ENCODE data around the gene CYSRT1.
A peak's percentile ranks its signal among the peaks of the same experiment; 100 is the strongest.

Gene CYSRT1, protein sequence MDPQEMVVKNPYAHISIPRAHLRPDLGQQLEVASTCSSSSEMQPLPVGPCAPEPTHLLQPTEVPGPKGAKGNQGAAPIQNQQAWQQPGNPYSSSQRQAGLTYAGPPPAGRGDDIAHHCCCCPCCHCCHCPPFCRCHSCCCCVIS

DNA sequence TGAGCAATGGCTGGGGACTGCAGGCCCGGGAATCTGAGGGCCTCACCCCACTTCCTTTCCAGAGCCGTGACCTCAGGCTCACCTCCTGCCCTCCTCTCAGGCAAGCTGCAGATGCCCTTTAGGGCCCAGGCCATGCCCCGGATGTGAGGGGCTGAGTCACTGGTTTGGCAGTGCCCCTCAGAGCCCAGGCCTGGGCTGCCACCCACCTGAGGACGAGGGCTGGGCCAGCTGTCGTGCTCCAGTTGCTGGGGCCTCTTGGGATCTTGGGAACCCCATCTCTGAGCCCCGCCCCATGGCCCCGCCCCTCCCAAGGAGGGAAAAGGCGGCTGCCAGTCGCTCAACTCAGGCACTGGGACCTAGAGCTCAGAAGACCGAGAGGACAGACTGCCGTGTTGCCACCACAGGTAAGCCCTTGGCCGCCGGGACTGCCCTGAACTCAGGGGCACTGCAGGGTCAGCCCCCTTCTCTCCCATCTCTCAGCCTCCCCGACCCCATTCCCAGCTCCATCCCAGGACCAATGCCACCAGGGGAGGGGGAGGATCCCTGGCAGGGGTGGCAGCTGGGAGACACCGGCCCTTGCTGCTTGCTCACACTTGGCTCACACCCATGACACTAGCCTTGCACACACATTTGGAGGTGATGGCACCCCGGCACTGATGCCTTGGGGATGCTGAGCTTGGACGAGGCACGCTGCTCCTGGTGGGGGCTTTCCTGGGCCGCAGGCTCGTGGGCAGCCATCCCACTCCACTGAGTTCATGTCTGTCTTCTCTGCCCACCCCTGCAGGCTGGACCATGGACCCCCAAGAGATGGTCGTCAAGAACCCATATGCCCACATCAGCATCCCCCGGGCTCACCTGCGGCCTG is at the start of gene CYSRT1:
Gene CYSRT1 (plus strand): TSS at position 345 of the 865 bp plus-strand sequence. CDS start 448 bp downstream, at position 793.
- DNase-seq (ENCODE audit: low read depth) = no peak

DNA sequence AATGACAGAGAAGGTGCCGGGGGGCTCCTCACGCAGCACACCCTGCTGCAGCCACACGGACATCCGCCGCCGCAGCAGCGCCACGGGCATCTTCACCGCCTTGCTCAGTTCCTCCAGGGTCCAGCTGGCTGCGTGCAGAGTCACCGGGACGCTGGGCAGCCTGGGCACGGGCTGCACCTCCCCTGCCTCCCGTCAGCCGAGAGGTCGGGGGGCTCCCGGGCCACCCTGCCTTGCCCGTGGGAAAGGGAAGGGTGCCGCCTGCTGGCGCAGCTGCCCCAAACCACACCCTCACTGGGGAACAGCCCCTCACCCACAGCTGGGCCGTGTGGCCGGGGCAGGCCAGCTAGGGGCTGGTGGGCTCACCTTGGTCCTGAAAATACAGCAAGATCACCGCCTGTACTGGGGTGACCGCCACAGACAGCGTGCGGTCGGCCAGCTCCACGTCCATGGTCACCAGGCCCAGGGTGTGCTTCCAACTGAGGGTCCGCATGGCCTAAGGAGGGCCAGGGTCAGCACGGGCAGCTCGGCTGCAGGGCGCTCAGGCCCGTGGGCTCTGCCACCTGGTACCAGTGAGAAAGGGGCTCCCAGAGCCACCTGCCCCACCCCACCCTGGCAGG is 49.5 kb upstream of the CYSRT1 start:
- no peak for DNase-seq (ENCODE audit: low read depth)

DNA sequence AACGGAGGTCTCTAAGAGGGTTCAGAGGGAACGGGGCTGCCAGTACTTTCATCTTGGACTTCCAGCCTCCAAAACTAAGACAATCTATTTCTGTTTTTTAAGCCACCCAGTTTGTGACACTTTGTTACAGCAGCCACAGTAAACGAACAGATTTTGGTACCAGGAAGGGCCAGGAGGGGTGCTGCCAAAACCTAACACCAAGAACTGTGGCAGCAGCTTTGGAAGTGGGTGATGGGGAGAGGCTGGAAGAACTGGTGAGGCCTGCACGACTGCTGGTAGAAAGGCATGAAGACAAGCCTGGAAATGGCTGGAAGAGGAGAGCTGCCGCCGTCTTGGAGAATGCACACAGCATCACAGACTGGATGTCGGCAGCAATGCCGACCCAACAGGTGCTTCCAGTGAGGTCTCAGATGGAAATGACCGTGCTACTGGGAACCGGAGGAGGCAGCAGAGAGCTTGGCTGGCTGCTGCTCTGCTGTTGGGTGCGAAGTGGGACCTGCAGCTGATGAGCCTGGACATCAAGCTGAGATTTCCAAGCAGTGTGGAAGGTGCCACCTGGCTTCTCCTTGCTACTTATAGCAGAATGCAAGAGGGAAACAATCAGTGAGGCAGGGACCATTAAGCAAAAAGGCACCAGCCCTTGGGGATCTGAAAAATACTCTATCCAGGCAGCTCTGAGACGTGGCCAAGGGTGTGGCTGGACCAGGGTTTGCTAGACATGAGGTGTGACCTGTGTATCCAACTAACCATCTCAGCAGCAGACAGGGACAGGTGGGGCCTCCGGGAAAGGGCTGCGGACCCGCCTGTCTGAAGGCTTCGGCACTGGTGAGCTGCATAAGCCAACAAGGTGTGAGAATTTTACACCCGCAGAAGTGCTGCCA is 48.4 kb upstream of the CYSRT1 start:
- DNase-seq (ENCODE audit: low read depth) = no peak

DNA sequence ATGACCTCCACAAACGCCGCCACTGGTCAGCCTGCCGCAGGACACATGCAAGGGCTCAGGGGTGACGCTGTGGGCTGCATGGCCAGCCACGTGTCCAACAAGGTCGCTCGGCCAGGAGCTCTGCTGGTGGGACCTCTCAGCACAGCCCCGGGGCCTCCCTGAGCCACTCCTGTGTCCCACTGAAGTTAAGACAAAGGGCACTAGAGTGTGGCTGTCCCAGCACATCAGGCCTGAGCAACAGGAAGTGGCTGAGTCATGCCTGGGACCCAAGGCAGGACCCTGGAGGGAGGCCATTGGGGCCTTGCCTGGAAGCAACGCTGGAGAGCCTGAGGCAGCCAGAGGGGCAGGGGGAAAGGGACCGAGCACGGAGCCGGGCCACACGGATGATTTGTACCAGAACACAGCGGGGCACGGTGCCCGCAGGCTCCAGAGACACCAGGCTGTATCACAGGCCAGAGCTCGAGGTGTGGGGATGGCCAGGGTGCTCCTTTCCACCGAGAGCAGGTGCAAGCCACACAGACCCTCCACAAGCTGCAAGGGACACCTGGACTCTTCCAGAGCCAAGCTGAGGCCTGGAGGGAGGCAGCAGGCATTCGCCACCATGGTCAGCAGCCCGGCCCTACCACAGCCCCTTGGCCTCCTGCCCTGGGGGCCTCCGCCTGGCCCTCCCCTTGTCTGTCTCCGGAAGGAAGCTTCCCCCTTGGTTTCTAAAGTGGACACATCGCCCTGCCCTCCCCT is 46.6 kb upstream of the CYSRT1 start:
- no peak for DNase-seq (ENCODE audit: low read depth)

DNA sequence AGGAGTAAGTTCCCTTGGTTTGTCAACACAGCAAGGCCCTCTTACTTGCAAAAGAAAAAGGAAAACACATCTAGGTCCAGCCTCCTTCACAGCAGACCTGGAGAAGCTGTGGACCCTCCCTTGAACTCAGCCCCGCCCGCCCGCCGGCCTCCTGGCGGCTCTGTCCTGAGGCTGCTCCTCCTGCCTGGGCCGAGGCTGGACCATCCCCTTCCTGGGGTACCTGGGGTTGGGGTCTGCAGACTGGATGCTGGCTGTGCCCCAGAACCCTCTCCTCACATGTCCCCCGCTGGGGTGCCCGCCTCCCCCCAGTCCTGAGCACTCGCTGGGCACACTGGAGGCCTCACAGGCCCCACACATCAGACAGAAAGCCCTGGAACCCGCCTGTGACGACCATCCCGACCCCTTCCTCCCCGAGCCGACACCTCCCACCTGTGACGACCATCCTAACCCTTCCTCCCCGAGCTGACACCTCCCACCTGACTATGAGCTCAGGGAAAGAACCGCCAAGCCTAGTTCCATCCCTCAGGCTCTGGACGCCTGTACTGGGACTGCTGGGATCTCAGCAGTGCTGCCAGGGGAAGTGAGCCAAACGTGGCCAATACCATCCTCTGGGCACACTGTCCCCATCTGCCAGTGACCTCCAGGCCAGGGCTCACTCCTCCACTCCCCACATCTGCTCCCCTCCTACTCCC is 45.9 kb upstream of the CYSRT1 start:
- DNase-seq (ENCODE audit: low read depth) = no peak

DNA sequence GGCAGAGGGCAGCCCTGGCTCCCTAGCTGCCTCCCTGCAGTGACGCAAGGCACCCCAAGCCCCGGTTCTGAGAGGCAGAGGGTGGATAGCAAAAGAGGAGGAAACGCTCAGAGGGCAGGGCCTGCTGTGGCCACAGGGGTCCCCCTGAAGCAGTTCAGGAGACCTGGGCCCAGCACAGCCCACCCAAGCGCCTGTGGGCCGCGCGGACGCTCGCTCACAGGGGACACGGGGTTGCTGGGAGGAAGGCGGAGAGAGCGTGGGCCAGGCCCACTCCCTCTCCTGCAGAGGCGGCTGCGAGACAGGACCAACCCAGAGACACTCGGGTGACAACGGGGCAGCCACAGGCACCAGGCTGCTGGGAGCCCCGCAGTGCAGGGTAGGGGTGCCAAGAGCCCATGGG is 45.2 kb upstream of the CYSRT1 start:
- no peak for DNase-seq (ENCODE audit: low read depth)

DNA sequence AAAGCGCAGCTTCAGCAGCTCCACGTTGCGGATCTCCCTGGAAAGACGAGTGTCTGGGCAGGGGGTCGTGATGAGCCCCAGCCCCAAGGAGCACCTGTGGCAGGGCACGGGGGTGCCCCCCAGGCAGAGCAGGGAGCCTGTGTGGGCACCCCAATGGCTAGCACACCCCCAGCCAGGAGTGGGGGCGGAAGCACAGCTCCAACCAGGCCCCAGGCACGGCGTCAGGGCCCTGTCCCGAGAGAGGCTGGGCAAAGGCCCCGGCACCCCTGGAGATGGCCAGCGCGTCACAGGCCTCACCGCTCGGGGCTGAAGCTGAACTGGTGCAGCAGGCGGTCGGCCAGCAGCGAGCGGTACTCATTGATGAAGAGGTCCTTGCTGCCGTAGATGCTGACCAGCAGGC is 44.5 kb upstream of the CYSRT1 start:
- DNase-seq (ENCODE audit: low read depth) = no peak

DNA sequence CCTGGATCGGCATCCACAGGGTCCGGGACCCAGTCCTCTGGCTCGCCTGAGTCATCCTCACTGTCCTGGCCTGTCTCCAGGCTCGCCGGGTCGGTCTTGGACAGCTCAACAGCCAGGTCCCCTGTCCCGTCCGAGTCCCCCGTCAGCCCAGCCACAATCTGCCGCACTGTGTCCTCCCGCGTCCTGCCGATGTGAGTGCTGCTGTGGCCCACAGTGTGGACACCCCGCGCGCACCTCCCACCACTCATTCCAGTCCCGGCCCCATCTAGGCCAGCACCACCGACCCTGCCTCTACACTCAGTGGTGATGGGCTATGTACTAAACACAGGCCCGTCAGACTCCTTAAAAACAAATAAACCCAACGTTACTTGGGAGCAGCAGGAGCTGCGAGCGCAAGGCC is 43.3 kb upstream of the CYSRT1 start:
- no peak for DNase-seq (ENCODE audit: low read depth)

DNA sequence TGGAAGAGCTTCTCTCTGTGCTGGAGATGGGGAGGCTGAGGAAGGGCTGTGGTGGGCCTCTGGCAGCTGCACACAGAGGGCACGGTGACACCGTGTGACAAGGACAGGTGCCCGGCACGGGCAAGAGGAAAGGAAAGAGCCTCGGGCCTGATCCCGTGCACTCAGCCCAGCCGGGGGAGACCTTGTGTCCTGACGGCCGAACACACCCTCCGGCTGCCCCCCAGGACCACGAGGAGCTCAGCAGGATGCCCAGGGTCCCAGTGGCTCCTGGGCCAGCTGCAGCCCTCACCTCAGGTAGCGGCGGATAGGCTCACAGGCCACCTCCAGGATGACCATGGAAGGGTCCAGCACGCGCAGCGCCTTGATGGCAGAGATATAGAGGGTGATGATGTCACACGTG is 42.1 kb upstream of the CYSRT1 start:
- no peak for DNase-seq (ENCODE audit: low read depth)

DNA sequence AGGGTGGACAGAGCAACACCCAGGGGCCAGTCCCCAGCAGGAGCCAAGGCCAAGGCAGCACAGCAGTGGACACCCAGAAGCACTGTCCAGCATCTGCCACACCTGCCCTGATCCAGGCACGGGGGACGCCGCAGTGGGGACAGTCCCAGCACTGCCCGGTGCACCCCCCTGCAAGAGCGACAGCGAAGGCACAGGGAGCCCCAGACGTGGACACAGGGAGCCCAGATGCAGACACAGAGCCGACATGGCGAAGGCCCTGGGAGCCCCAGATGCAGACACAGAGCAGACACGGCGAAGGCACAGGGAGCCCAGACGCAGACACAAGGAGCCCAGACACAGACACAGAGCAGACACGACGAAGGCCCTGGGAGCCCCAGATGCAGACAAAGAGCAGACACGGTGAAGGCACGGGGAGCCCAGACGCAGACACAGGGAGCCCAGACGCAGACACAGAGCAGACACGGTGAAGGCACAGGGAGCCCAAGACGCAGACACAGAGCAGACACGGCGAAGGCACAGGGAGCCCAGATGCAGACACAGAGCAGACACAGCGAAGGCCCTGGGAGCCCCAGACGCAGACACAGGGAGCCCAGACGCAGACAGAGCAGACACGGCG is 40.9 kb upstream of the CYSRT1 start:
- no peak for DNase-seq (ENCODE audit: low read depth)

DNA sequence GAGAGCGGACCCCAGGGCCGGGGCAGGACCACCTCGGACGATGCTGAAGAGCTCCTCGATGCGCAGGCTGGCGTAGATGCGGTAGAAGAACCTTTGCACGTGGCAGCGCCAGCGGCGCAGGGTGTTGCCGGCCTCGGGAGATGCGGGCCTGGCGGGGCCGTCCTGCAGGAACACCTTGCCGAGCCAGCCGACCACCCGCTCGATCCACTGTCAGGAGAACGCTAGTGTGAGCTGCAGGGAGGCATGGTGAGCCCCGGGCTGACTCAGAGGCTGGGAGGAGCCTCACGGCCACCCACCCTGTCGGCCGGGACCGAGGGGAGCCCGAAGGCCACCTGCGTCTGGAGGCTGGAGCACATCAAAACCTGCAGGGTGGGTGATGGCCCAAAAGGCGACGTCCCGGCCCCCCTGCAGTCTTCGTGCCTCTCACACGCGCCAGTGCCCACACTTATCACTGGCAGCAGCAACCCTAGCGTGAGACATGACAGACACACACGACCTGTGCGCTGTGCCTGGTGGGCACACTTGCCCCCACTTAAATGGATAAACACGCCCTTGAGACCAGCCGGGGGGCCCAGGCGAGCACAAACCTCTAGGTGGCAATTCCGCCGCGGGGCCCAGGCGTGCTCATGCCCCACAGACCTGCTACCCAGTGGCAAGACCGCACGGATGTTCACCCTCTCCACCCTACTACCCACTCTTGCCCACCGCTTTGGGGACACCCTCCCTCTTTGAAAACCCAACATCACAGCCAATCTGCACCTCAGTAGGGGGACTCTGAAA is 39.9 kb upstream of the CYSRT1 start:
- no peak for DNase-seq (ENCODE audit: low read depth)

DNA sequence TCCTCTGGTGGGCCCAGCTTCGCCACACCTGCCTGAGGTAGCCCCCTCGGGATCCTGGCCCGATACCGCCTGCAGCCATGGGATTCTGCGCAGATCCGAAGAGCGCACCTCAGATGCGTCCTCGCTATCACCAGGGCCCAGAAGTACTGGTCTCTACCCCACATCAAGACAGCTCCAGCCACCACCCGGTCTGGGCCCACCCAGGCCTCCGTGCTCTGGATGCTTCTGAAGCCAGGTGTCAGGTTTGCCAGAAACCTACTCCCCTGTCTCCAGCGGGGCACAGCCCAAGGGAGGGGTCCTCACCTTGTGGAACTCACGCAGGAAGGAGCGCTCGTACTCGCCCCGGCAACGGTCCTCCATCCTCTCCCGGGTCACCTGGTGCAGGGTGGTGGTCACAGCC is 39.1 kb upstream of the CYSRT1 start:
- no peak for DNase-seq (ENCODE audit: low read depth)

DNA sequence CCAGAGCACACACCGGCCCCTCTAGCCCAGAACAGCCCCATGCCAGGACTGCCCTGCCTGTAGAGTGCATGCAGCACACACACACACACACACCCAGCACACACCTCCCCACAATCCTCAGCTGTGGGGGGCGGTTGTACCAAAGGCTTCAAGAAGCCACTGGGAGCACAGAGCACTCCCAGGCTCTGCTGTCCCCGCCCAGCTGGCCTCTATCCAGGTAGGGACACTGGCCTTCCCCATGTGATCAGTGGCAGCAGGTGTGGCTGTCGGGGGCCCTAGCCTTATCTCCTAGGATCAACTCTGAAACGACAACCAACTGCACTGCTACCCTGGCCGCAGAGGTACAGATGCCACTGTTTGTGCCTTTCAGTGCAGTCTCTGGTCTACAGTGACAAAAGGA is 38.6 kb upstream of the CYSRT1 start:
- DNase-seq (ENCODE audit: low read depth) = no peak

DNA sequence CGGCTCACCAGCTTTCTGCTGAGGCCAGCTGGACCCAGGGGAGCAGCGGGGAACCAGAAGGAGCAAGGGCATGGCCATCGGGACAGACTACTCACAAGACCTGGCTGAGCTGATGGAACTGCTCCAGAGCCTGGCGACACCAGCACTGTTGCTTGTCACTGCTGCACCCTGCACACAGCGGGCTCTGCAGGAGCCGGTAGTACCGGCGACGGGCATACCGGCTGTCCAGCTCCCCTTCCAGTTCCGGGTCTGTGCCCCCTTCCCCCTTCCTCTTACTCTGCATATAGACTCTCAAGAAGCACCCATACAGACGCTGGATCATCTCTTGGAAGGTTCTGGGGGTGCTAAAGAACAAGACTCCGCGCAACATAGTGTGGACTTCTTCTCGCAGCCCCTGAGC is 37.6 kb upstream of the CYSRT1 start:
- DNase-seq (ENCODE audit: low read depth) = no peak

DNA sequence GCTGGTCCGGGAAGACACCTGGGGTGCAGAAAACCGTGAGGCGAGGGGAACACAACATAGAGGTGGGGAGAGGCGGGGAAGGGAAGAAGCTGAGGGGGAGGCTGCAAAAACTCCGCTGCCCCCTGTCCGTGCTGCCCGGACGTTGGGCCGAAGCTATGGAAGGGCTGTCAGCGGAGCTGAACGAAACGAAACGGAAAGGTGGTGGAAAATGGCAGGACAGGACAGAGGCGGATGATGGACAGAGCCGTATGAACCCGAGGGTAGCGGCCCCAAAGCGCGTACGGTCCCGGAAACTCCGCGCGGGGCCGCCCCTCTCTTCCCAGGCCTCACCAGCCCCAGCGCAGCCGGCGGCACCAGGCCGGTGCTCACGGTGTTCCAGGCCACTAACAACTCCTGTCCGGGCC is 36.9 kb upstream of the CYSRT1 start:
- no peak for DNase-seq (ENCODE audit: low read depth)

DNA sequence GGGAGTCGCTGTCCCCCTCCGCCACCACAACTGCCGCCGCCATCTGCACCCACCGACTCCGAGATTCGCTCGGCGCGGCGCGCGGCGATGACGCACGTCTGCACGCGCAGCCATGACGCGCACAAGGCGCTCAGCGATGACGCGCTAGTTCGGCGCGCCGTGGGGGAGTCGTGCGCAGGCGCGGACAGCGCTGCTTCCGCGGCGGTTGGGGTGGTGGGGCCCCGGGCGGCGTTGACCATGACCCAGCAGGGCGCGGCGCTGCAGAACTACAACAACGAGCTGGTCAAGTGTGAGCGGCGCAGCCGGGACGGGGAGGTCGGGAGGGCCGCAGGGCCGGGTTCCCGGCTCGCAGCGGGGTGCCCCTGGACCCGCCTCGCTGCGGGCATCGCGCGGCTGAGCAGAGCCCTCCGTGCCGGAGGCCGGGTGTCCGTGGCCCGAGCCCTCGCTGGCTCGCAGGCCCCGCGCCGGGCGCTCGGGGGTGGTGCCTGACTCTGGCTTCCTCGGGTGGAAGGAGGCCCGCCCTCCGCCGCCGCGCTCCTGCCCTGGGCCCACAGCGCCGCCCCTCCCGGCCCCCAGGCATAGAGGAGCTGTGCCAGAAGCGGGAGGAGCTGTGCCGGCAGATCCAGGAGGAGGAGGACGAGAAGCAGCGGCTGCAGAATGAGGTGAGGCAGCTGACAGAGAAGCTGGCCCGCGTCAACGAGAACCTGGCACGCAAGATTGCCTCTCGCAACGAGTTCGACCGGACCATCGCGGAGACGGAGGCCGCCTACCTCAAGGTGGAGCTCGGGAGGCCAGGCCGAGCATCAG is 36.3 kb upstream of the CYSRT1 start, which contains the start of the genes ANAPC2 and SSNA1:
Gene ANAPC2 (minus strand): TSS at position 71 of the 807 bp plus-strand sequence. CDS start 28 bp downstream, at position 43.
Gene SSNA1 (plus strand): TSS at position 187 of the 807 bp plus-strand sequence. CDS start 51 bp downstream, at position 238.
- DNase-seq (ENCODE audit: low read depth) = peak; percentile 94

DNA sequence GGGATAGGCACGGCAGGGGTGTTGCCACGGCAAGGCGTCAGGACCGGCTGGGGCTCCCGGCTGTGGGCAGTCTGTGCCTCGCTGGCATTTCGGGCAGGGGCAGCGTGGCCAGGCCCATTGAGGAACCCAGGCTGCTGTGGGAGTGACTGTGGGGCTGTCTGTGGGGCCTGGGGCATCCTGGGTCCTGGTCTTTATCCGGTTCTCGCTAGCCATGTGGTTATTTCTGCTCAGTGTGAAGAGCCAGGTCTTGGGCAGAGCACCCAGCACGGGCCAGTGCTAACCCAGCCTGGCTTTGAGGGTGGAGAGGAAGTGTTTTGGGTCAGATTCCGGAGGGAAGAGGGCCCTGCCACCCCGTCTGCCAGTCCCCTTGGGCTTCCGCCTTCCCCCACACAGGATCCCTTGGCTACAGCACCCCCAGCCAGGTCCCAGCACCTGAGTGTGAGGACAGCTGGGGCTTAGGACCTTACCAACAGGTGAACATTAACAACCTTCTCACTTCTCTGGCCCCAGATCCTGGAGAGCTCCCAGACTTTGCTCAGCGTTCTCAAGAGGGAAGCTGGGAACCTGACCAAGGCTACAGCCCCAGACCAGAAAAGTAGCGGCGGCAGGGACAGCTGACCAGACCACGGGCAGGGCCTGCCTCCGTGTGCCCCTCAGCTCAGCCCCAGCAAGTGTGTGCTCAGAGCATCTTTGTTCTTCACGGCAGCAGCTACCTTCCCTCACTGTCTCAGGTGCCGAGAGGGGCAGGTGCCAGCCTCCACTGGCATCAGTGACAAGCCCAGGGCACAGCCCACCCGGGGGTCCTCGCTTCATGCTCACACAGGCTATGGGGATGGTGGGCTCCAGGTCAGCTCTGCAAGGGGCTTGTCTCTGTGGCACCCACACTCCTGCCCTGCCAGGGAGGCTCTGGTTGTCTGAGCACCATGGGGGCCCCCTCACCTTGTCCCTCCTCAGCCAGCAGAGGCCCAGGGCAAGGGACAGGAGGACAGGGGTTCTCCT is 35.4 kb upstream of the CYSRT1 start:
- no peak for DNase-seq (ENCODE audit: low read depth)

Data from fibroblast of gingiva (primary cell).